ENCODE data around the gene CDKL2.

DNA sequence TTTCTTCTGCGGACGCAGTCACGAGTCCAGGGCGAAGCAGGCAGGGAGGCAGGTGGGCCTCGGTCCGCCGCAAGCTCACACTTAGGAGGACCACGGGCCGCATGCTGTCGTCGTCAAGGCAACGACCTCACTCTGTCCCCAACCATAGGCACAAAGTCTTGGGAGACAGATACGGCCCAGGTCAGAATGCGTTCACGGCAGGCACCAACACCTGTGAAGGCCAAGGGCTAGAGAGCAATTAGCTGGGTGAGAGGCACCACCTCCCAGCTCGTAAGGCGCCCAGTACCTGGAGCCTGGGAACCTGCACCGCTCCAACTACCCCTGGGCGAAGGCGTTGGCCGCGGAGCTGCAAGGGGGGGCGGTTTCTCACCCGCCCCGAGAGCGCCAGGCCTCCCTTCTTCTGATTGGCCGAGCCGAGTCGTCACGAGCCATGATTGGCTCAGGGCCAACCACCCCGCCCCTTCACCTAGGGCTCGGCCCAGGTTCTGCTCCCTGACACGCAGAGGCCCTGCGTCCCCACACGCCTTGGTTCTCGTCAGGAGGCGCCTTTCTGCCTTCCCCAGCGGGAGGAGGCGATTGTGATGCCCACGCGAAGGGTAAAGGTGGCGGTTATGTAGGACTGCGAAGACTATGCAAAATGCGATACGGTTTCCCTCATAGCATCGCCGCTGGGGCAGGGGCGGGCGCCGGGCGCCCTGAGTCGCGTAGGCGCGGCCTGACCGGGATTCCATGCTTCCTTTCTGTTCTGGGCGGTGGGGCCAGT lies at the start of gene CDKL2:
- TF ChIP-seq, protein P1, sequence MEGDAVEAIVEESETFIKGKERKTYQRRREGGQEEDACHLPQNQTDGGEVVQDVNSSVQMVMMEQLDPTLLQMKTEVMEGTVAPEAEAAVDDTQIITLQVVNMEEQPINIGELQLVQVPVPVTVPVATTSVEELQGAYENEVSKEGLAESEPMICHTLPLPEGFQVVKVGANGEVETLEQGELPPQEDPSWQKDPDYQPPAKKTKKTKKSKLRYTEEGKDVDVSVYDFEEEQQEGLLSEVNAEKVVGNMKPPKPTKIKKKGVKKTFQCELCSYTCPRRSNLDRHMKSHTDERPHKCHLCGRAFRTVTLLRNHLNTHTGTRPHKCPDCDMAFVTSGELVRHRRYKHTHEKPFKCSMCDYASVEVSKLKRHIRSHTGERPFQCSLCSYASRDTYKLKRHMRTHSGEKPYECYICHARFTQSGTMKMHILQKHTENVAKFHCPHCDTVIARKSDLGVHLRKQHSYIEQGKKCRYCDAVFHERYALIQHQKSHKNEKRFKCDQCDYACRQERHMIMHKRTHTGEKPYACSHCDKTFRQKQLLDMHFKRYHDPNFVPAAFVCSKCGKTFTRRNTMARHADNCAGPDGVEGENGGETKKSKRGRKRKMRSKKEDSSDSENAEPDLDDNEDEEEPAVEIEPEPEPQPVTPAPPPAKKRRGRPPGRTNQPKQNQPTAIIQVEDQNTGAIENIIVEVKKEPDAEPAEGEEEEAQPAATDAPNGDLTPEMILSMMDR (IDR thresholded peaks at IDR 0.05; ENCODE audit: low read length), result no peak
- TF ChIP-seq EZH2 (IDR thresholded peaks at IDR 0.05; ENCODE audit: borderline replicate concordance, low read length), result no peak
